M059J (cell line): ENCODE data around the gene KCNQ1. TPM values are rescaled to one million over a fixed set of nuclear protein-coding genes. Genes with fewer than 3 reads are reported as not detected.

Source experiments
- DNase-seq: peaks from one replicate; pipeline ENCODE4 v3.0.0-alpha.2; 2012; ENCODE audit warnings: low read depth
- total RNA-seq: library from RNA; depleted of rRNA; stranded (reverse); fragments of >200 nt; shearing (Covaris generic); gene quantifications from 2 replicates; pipeline ENCODE4 v1.2.3, GENCODE V29; 2014

KCNQ1 gene
- total RNA-seq, 1 experiment from 2014 or later = not detected

DNA sequence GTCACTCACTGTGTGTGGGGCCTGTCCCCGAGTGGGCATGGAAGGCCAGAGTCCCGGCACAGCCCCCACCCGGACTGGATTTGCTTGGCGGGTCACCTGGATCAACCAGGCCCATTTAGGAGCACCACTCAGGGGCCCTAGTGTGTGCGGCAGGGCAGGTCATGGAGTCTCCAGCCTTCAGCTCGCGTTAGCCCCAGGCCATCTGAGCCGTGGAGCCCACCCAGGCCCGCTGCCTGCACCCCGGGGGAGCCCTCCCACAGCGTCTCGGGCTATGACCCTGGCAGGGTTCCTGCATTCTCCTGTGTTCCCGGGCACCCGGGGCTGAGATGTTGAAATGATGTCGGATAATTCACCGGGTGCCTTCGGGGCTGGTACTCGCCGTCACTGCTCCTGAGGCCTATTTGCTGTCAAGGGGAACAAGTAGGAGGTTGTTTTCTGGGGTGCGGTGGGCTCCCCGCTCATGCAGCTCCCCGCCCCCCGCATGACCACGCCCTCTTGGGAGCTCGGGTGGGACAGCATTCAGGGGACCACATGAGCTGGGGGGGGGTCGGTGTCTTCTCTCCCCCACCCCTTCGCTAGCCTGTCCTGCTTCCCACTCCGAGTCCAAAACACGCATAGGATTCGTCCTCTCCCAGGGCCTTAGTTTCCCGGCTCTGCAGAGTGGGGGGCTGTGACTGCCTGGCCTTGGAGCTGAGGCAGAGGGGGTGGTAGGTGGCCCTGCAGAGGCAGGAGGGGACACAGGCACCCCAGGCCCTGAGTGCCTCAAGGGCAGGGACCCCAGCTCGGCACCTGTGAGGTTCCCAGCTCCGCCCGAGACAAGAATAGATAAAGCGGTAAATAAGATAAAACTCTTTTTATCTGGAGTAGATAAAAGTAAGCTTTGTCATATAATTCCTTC is 77.2 kb downstream of the KCNQ1 start:
- DNase-seq = no peak

DNA sequence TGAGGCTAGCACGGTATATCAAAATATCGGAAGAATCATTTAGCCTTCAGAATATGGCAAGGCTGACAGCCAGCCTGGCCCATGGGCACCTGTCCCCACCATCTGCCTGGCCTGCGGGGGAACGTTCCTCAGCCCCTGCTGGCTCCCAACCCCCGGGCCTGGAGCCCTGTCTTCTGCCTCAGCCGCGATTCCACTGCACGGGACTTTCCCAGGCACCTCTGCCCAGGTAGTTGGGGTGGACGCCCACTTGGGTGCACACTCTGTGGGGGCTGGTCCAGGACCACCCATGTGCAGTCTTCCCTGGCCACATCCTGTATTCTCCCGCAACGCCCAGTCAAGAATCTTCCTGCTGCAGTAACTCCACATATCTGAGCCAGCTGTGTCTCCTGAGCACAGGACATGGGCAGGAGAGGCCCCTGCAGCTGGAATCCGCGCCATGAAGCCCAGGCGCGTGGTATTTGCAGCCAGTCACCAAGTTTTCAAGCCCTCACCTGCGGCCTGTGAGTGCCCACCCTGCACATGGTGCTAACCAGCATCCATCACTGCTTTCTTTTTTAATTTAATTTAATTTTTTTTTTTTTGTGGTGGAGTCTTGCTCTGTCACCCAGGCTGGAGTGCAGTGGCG is 77.9 kb downstream of the KCNQ1 start:
- DNase-seq = no peak

DNA sequence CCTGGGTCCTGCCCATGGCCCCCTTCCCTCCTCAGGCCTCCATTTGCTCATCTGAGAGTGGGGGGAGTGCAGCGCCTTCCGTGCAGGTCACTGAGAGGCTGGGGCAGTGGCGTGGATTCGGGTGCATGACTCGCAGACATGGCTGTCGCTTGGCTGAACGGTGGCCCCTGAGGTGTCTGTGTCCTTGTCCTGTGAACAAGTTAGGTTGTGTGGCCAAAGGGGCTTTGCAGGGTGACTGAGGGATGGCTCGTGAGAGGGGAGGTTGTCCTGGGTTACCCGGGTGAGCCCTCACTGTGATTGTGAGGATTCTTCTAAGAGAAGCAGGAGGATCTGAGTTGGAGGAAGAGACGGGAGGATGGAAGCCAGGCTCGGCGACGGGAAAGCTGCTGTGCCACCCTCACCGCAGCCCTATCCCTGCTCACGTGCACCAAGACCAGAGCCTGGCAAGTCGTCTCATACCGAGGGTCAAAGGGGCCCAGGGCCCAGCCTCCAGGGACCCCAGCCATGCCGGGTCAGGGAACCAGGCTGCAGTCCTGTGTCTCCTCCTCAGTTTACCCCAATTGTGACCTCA is 79.1 kb downstream of the KCNQ1 start:
- no peak for DNase-seq

- no peak for DNase-seq
Measured at GRCh38 chr11:2524446-2525165, 79.8 kb downstream of the KCNQ1 start.

- DNase-seq = no peak
Measured at GRCh38 chr11:2525166-2525861, 80.5 kb downstream of the KCNQ1 start.

DNA sequence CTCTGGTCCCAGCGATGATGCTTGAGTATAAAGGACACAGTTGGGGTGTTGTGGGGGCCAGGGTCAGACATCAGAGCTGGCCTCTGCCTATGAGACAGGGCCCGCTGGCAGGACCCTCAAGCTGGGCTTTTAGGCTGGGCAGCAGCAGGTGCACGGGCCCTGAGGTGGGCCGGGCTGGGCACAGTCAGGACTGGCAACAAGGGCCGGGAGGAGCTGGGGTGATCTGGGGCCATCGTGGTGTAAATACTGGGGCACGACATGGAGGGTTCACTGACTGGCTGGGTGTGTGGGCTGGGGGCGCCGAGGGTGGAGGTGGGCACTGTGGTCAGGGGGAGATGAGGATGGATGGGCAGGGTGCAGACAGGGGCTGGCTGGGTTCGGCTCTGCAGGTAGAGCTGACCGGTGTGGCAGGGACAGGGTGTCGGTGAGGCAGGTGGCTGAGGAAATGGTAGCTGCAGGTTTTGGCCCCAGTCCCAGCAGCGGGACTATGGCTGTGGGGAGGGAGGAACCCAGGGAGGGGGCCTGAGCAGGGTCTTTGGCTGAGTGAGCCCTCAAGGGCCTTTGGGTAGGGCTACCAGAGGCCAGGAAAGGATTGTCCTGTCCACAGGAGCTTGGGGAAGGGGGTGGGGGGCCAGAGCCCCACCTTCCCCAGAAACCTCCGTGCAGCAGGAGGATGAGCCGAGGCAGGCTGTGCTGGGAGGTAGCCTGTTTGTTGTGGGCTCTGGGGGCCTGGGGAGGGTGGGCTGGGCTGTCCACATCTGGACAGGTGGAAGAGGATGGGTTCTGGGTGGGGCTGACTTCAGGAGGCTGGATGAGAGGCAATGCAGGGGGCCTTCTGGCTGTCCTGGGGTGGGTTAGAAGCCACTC is 81.4 kb downstream of the KCNQ1 start:
- DNase-seq = no peak

GRCh38 chr11:2526808-2527381 is 82.1 kb downstream of the KCNQ1 start:
- DNase-seq = no peak

GRCh38 chr11:2527621-2528291 is 82.9 kb downstream of the KCNQ1 start:
- no peak for DNase-seq

DNA sequence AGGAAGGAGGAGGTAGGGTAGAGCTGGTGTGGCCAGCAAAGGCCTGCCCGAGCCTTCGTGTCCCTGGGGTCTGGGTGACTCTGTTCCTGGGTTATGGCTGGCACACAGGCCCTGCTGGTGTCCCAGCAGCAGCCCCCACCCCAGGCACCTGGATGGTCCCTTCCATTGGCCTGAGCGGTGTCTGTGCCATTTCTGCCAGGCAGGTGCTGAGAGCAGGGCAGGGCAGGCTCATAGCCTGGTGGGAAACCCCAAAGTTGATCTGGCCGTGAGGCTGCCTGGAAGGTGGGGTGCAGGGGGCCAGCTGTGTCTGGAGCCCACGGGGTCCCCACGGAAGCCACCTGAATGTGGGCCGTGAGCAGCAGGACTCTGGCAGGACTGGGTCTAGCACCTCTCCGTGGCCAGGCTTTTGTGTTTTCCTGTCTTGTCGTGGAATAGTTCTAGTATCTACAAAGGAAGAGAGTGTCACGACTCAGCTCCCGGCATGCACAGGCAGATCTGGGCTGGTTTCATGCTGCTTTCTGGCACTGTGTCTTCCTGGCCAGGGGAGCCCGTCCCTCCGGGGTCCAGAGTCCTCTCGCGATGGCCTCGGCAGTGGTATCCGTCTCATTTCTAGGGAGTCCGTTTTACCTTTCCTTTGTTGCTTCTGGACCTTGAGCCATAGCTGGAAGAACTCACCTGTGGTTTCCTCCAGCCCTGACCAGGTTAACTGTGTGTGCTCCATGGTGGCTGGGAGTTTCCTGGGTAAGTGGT is 83.7 kb downstream of the KCNQ1 start:
- DNase-seq = no peak

- no peak for DNase-seq
Measured at GRCh38 chr11:2529173-2529572, 84.4 kb downstream of the KCNQ1 start.

- no peak for DNase-seq
Measured at GRCh38 chr11:2529636-2530035, 84.8 kb downstream of the KCNQ1 start.

DNA sequence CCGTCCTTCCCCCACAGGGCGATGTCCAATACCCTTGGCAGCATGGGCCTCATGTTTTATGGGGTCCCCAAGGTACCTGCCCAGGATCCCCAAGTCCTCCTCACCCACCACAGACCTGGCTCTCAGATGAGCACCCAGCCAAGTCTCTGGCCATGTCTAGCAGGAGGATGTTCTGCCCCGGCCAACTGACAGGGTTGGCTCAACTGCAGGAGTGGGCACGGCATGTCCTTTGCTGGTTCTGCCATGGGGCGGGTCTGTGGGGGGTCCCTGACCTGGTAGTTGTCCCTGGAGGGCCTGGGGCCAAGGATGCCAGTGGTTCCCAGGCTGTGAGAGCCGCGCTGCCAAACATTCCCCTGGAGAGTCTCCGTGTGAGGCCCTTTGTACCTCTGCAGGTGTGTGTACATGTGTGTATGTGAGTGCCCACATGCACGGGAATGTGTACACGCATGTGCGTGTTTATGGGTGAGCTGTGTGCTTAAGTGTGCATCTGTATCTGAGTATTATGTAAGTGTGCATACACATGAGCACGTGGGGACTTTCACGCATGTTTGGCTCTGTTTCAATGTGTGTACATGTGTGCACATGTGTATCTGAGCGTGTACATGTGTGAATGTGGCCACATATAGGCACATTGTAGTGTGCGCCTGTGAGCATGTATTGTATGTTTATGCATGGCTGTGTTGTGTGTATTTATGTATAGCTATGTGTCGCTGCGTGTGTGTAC is 85.5 kb downstream of the KCNQ1 start:
- DNase-seq = no peak

DNA sequence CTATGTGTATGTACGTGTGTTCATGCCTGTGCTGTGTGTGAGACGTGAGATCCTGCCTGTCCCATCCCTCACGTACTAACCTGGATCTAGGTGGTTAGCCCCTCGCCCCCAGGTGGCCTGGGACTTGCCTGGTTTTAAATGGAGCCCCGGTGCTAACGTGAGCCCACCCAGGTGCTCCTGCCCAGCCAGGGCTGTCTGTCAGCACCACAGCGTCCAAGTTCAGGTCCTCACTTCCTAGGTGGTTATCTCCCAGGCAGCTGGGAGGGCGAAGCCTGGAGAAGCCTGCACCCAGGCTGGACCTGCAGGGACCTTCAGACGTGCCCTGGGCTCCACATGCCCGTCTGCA is 86.0 kb downstream of the KCNQ1 start:
- no peak for DNase-seq

GRCh38 chr11:2531277-2531986 is 86.6 kb downstream of the KCNQ1 start:
- DNase-seq = peak; percentile 47

DNA sequence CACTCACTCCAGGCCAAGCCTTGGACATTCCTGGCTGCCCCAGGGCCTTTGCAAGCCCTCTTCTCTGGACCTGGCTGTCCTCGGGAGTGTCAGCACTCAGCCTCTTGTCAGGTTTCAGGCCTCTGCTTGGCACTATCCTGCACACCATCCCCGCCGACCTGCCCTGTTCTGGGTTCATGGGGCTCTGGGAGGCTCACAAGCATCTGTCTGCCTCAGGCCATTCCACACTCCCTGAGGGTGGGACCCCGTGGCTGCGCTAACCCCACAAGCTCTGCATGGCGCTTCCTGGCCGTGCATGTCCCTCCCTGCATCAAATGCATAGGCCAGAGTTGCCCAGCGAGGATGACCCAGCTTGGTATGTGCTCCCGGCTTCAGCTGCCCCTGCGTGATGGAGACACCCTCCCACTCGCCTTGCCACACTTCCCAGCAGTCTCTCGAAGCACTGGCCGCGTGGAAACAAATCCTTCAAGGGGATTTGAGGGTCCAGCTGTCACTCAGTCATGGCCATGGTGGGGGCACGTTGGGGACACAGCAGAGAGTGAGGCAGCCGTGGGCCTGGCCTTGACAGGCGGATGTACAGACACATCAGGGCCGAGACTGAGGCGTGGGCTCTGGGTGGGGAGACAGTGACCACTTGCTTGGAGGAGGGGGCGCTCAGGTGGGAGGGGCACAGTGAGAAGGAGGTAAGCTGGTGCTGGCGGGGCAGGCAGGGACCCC is 87.3 kb downstream of the KCNQ1 start:
- DNase-seq = no peak

GRCh38 chr11:2532704-2533586 is 88.1 kb downstream of the KCNQ1 start:
- DNase-seq = peak; percentile 82
